Heart left ventricle (tissue), 13 donors: Measurements from ENCODE around the gene DOK7.

Experiments used
- POLR2A ChIP-seq, 2 donors: fragments of 450-650 bp; IDR thresholded peaks; one replicate each; pipeline ENCODE4 v1.6.1; 2017; ENCODE audit warnings: antibody characterized with exemption in 2 of 2, mild to moderate bottlenecking in 2 of 2, moderate library complexity in 2 of 2
- TF ChIP-seq, protein P1 (sequence below), 12 donors: fragments of 200-600 bp; sonication (generic) in 4 of 12; IDR thresholded peaks; one replicate each; pipeline versions ENCODE4 v1.5.0 to v1.8.0; 2018 to 2022; ENCODE audit warnings: antibody characterized with exemption in 12 of 12, mild to moderate bottlenecking in 5 of 12
- donor health status: ischemic (EF 13 %, LVEDD 7.1; RV severe dilation, severe dysfunction).
- donor health status: DM: no; HTN: yes; CAD: no.
- donor health status: DM: no; HTN: no; CAD: no.
- donor health status: ischemic (EF 25% LVEDD 6.9; RV normal size, moderate dysfunction).
- donor health status: ischemic (EF 25% LVEDD 5.7; RV mildly dilated, moderate dysfunction).
- donor health status: ischemic (EF 35%, LVEDD 5.7; RV mildly dilated, moderate dysfunction).
- donor health status: nonischemic (EF 11% LVEDD 7.7; RV severe dilation, severe dysfunction).
- donor health status: DM: yes; HTN: yes; CAD: no.
- donor health status: PGD.
- donor health status: ischemic (EF 29% LVEDD 5.4; RV normal size, mild dysfunction).
- donor health status: nonischemic (EF 23%, LVEDD 6.1; RV moderate dilation, normal function).

DNA sequence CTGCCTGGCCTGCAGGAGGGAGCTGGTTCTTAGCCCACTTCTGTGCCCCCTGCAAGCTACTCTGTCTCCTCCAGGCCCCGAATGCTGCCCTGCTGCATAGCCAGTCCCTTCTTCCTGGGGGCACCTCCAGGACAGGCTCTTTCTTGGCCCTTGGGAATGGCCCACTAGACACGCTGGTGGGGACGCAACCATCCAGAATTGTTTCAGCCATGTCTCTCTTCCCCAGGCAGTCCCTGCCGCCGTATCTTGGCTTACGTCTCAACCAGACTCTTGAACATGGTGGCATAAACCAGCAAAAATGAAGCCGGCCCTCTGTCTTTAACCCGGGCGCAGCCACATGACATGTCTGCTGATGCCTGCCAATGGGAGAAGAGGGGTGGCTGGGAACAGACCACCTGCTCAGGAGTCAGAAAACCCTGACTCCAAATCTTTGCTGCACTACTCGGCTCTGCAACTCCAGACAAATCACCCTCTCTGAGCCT is 60.1 kb downstream of the DOK7 start:
- TF ChIP-seq, protein P1, sequence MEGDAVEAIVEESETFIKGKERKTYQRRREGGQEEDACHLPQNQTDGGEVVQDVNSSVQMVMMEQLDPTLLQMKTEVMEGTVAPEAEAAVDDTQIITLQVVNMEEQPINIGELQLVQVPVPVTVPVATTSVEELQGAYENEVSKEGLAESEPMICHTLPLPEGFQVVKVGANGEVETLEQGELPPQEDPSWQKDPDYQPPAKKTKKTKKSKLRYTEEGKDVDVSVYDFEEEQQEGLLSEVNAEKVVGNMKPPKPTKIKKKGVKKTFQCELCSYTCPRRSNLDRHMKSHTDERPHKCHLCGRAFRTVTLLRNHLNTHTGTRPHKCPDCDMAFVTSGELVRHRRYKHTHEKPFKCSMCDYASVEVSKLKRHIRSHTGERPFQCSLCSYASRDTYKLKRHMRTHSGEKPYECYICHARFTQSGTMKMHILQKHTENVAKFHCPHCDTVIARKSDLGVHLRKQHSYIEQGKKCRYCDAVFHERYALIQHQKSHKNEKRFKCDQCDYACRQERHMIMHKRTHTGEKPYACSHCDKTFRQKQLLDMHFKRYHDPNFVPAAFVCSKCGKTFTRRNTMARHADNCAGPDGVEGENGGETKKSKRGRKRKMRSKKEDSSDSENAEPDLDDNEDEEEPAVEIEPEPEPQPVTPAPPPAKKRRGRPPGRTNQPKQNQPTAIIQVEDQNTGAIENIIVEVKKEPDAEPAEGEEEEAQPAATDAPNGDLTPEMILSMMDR (IDR thresholded peaks at IDR 0.05), result no peak
- no peak for TF ChIP-seq POLR2A (IDR thresholded peaks at IDR 0.05)
